G401 (cell line): ENCODE measurements around the gene KBTBD7. TPM values are rescaled to one million over a fixed set of nuclear protein-coding genes. Genes with fewer than 3 reads are reported as not detected.
"Not testable (repeated sequence)": the region's sequence is repeated elsewhere in the genome, so short reads cannot be mapped to it uniquely, and the experiment has no call there.

Source experiments
- DNase-seq: peaks from one replicate; pipeline ENCODE4 v3.0.0-alpha.2; 2015; ENCODE audit warnings: low spot score
- in situ Hi-C: cut with HindIII; loops from 2 replicates; pipeline ENCODE4 v1.10.0; 2016; ENCODE audit warnings: low sequenced_read_pairs, mixed read lengths
- total RNA-seq: library from RNA; depleted of rRNA; stranded (reverse); fragments of >200 nt; shearing (Covaris generic); gene quantifications from 2 replicates; pipeline ENCODE4 v1.2.3, GENCODE V29; 2014

Gene KBTBD7
- total RNA-seq, 1 experiment from 2014 or later, result 7.5 TPM

DNA sequence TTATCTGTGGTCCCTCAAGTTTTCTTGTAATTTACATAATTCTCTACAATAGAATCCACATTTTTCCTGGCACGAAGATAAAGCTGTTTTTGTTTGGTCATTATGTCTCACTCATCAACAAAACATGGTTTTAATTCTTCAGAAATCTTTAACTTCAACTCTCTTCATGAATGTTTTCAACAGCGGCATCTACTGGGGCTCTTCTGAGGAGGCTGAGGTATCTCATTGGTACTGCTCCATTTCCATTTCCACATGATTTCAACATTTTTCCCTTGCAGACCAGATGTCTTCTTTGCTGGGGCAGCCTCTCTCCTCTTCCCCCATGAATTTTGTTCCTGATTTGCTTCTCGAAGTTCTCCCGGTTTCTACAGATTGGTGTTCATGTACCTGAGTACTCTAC is 5.8 kb upstream of the KBTBD7 start:
- in situ Hi-C loops, result no loop called here
- no peak for DNase-seq

DNA sequence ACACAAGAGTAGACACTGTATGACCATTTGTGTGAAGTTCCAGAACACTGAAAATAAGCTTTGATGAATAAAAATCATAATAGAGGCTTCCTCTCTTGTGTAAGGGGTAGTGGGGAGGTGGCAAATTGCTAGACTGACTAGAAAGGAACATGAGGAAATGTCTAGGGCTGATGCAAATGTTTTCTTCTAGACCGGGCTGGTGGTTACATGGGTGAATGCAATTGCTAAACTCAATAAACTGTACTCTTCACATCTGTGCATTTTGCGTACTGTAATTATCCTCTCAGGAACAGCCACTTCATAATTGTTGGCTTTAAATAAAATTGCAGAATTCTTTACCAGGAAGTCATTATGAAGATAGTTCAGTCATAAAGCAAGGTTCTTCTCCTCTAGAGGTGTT is 5.2 kb upstream of the KBTBD7 start:
- no peak for DNase-seq
- in situ Hi-C loops, result no loop called here

DNA sequence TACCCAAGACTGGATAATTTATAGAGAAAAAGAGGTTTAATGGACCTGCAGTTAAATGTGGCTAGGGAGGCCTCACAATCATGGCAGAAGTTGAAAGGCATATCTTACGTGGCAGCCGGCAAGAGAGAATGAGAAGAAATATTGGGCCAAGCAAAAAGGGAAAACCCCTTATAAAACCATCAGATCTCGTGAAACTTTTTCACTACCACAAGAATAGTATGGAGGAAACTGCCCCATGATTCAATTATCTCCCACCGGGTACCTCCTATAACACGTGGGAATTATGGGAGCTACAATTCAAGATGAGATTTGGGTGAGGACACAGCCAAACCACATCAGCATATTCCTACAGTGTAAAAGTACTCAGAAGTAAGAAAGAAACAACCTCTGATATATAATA is 4.7 kb upstream of the KBTBD7 start:
- in situ Hi-C loops, result no loop called here
- no peak for DNase-seq

DNA sequence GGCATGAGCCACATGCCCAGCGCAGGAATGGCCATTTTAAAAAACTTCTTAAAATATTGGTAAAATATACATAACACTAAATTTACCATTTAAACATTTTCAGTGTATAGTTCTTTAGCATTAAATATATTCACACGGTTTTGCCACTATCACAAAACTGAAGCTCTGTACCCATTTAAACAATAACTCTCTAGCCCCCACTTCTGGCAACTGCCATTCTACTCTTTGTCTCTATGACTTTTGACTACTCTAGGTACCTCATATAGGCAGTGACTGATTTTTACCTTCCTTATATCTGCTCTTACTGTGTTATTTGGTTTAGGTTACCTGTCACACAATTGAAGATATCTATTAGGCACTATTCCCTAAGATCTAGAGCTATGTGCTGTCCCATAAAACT is 2.3 kb upstream of the KBTBD7 start:
- no peak for DNase-seq
- in situ Hi-C loops, result no loop called here

DNA sequence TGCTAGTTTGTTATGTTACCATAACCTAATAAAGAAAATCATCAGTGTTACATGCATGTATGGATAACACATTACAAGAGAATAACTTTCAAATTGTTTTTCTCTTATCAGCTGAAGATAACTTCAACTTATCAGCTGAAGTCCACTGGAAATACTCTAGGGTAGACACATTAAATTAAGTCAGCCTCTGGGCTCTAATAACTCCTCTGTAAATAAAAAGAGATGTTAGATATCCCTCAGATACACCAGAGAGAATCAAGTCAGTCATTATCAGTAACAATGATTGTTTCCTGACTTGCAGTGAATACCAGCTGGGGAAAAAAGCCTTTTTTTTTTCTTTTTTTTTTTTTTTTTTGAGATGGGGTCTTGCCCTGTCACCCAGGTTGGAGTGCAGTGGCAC is 1.6 kb upstream of the KBTBD7 start:
- DNase-seq, result no peak
- in situ Hi-C loops, result no loop called here

DNA sequence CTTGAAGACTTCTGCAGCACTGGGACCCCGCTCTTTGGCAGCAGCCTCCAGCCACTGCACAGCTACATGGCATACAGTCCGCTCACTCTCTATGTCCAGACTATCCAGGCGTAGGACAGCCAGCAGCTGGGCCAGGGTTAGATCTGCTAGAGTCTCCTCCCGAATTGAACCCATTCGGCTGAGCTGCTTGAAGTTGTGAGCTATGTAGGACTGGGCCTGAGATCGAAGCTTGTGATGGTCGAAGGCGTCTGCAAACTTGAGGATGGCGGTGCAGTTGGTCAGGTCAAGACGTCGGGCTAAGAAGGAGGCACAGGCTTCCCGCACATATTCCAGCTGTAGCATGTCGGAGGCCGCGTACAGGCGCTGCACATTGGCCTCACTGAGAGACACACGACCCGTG is 900 bp downstream of the KBTBD7 start:
- in situ Hi-C loops, result no loop called here
- DNase-seq, result no peak

DNA sequence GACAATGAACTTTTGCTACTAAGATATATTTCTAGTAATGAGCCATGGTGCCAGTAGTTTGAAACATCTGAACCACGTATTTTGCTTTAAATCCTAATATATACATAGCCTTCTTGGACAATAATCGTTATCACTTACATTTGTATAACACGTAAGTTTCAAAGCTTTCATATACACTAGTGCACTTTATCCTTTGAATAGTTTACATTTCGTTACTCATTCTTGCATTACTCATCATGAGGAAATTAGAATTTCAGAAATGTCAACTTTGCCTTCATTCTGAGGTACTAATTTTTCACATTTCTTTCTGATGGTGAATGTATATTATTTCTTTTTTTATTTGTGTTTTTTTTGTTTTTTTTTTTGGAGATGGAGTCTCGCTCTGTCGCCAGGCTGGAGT is 5.8 kb downstream of the KBTBD7 start:
- no peak for DNase-seq
- in situ Hi-C loops, result no loop called here

DNA sequence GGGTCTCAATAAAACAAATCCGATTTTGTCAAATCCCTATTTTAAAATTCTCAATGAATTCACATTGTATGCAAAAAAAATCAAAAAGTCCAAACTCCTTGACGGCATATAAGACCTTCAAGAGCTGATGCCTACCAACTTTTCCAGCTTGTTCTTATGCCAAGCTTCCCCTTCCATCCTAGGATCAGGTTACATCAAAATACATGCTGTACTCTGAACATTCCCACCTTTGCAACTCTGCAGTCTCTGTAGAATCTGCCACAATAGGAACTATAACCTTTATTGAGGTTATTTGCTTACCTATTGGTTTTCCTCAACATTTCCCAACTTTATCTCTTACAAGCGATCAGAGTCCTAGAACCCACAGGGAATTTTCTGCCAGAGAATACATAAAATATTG is 7.9 kb downstream of the KBTBD7 start:
- in situ Hi-C loops, result no loop called here
- DNase-seq, result no peak

DNA sequence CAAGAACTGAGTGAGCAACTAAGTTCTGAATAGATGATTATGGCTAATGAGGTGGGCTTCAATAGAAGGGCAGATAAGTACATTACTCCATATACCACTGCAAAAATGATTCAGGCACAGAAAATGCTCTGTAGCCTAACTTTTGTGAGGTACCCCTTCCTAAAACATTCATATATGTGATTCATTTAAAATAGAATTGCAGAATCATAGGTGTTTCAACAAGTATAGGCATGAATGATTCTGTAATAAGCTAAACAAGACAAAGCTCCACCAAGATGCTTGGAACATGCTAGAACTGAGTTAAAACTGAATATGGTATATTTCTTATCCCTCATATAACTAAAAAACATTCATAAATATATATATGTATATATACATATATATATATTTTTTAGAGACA is 12.1 kb downstream of the KBTBD7 start:
- in situ Hi-C loops, result no loop called here
- DNase-seq, result no peak

DNA sequence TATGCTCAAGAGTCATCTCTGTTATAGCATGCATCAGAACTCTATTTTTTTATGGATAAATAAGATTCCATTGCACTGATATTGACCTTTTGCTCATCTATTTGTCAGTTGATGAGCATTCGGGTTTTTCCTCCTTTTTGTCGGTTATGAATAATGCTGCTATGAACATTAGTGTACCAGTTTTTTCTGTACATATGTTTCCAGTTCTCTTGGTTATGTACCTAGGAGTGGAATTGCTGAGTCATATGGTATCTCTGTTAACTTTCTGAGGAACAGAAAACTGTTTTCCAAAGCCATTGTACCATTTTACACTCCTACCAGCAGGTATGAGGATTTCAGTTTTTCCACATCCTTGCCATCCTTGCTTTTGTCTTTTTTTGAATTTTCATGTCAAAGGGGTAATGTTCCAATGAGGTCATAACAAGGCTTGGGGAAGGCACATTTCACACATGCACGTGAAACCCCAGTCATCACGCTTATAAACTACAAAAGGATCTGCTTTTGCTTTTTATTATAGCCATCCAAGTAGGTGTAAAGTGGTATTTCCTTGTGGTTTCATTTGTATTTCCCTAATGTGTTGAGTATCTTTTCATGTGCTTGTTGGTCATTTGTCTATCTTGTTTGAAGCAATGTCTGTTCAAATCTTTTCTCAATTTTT is 14.6 kb downstream of the KBTBD7 start:
- in situ Hi-C loops, result no loop called here
- no peak for DNase-seq

DNA sequence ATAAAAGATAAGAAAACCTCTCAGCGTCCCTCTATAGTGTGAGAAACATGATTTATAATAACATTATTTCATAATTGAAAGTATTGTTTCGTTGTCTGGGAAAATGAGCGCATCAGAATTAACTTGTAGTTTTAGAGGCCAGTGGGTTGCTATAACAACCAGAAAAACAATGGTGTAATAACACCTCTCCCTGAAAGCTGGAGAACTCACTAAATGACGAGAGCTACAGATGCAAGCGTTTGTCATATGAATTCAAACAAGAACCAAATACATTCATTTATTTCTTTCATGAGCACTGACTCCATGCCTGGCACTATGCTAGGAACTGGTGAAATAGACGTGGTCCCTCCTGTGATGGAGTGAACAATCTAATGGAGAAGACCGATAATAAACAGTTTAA is 16.3 kb downstream of the KBTBD7 start:
- DNase-seq, result no peak
- in situ Hi-C loops, result no loop called here

DNA sequence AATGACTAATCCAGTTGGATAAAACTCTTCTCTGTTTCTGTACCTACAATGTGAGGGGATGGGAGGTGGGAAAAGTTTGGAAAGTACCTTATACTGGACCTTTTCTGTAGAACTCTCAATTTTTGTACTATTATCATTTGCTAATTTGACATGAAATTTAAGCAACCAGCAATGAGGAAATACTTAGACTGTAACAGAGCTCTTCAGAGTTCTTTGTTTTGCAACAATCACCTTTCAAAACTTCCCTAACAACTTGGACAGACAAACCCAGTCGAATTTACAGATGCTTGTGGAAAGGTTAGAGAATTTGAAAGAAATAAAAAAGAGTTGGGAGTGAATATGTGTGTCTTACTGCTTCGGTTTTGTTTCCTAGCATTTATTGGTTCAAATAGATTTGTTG is 16.8 kb downstream of the KBTBD7 start:
- no peak for DNase-seq
- in situ Hi-C loops, result no loop called here

DNA sequence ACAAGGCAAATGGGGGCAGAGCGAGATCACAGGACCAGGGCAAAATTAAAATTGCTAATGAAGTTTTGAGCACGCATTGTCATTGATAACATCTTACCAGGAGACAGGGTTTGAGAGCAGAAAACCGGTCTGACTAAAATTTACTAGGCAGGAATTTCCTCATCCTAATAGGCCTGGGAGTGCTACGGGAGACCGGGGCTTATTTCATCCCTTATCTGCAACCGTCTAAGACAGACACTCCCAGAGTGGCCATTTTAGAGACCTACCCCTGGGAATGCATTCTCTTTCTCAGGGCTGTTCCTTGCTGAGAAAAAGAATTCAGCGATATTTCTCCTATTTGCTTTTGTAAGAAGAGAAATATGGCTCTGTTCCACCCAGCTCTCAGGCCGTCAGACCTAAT is 18.8 kb downstream of the KBTBD7 start:
- DNase-seq, in situ Hi-C loops: not testable (repeated sequence)

DNA sequence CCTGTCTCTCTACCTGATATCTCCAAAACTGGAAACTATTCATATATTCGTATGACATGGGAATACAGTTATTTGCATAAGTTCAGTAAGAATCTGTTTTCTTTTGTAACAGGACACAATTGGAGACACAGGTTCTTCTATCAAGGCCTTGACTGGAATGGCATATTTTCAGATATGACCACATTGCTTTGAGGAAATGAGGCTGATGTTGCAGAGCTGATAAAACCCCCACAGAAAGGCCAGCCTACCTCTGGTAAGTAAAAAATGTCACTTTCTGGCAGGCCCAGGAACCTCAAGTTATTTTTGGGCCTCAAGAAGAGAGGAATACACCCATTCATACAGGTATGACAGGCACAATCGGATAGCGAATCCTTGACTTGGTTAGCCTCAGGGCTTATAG is 32.2 kb downstream of the KBTBD7 start:
- in situ Hi-C loops, result no loop called here
- no peak for DNase-seq

DNA sequence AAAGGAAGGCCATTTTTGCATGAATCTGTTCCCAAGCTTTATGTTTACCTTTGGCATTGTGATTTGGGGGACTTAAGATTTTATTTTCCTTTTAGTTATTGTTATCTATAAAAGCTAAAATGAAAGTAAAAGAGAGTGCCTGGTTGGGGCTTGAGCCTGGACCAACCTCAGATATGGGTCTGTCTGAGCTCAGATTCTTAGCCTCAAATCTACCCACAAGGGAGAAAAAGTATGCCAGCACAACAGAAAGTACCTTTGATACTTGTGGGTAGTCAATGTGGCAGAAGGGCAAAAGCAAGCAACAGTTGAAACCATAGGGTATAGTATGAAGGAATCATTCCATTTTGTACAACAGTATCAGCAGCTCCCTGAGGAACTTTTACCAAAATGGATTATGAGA is 35.2 kb downstream of the KBTBD7 start:
- no peak for DNase-seq
- in situ Hi-C loops, result no loop called here

DNA sequence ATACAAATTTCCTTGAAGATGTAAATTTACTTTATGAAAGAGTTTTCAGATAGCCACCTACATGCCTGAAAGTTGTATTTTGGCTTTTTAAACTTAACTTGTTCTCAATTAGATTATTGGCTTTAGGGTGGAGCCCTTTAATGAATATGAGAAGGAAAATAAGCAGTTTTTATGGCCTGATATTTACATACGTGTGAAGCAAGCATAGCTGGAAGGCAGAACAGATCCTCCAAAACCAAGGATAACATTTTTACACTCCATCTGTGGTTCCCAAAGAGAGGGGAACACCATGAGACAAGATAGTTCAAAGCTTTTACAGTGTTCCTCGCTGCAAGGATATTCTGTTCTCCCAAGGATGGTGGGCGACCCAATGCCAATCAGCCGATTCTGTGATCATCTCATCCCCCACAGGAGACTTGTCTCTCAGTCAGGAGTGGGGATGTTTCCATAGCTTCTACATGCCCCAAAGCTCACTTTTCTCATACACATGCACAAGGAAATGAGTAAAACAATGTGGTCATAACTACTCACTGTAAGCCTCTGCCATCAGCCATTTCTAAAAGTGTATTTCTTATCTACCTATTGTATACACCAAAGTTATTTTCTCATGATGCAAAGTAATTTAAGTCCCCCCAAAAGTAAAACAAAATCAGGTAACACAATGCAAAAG is 37.2 kb downstream of the KBTBD7 start:
- no peak for DNase-seq
- in situ Hi-C loops, result no loop called here

DNA sequence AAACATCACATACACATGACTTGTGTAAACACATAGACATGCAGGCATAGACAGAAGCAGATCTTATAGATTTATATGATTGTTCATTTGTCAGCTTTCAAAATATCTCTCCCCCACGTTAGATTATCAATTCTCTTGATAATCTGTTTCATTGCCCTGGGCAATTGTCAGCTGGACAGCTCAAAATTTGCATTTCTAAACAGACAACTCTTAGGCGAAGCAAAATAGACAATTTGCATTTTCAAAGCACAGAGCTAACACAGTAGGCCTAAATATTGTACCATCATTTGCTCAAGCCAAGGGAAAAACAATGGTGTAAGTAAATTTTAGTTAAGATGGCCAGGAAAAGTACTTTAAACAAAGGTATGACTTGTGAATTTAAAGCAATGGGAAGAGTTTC is 37.7 kb downstream of the KBTBD7 start:
- in situ Hi-C loops, result no loop called here
- DNase-seq, result no peak

DNA sequence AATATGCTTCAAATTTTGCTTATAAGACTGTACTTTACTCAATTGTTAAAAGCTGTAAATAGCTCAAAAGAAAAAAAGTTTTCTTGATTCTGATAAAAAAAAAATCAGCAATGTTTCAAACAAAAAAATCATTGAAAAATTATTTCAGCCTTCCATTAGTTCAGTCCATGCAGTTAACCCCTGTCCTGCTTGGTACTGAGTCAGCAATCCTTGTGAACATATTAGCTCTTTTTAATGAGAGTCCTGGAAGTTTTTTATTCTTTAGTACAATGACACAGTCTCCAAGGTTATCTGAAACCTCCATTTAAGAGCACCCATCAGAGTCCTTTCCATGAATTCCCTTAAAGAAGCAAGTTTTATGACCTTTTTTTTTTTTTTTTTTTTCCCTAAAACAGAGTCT is 40.3 kb downstream of the KBTBD7 start:
- in situ Hi-C loops, result no loop called here
- DNase-seq, result no peak

DNA sequence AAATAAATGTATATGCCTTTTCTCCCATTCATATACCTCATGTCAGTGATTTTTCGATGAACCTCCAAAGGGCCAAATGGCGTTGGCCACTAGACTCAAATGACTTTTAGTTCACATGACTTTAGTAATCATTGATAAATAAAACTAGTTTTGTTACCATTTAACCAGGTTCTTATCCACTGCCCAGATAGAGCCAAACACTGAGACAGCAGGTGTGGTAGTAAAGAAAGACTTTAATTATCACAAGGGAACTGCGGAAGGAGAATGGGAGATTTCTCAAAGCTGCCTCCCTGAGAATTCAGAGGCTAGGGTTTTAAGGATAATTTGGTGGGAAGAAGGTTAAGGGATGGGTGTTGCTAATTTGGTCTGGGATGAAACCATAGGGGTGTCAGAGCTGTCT is 42.4 kb downstream of the KBTBD7 start:
- in situ Hi-C loops, result no loop called here

DNA sequence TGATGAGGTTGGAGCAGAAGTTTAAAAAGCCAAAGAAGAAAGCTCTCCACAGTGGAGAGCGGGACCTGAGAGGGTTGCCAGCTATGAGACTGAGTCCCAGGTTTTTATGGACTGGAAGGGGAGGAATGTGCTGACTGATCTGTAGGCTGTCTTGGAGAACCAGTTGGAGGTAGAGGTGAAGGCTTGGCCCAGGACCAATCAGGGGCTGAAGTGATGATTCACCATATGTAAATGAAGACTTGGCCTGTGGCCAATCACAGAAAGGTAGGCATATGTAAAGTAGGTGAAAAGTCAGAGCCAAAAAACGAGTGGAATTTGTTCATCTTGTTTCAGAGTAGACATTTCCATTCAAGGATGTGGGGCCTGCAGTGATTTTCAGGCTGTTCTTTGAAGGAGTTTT is 44.3 kb downstream of the KBTBD7 start:
- in situ Hi-C loops, result no loop called here
- DNase-seq, result no peak

More for the DNA sequence above, 42.4 kb downstream of the KBTBD7 start:
- DNase-seq, result no peak
